ENCODE results near the gene GUCD1.

The GUCD1 gene

GRCh38 chr22:24529898-24530297 lies 25.0 kb downstream of the GUCD1 start:
- no peak for DNase-seq (ENCODE audit: low read depth, low spot score)

GRCh38 chr22:24526191-24526590 lies 28.7 kb downstream of the GUCD1 start:
- no peak for DNase-seq (ENCODE audit: low read depth, low spot score)

- DNase-seq (ENCODE audit: low read depth, low spot score): peak; percentile 57
These were observed 29.4 kb downstream of the GUCD1 start for GRCh38 chr22:24525416-24526037.

- DNase-seq (ENCODE audit: low read depth, low spot score): no peak
These were observed 31.1 kb downstream of the GUCD1 start for GRCh38 chr22:24523873-24524272.

GRCh38 chr22:24521791-24522245 lies 33.1 kb downstream of the GUCD1 start:
- DNase-seq (ENCODE audit: low read depth, low spot score): no peak

- DNase-seq (ENCODE audit: low read depth, low spot score): no peak
These were observed 35.4 kb downstream of the GUCD1 start for GRCh38 chr22:24519496-24519895.

GRCh38 chr22:24518771-24519485 lies 36.0 kb downstream of the GUCD1 start:
- DNase-seq (ENCODE audit: low read depth, low spot score): no peak

- no peak for DNase-seq (ENCODE audit: low read depth, low spot score)
These were observed 36.7 kb downstream of the GUCD1 start for GRCh38 chr22:24518228-24518627.

- no peak for DNase-seq (ENCODE audit: low read depth, low spot score)
These were observed 37.5 kb downstream of the GUCD1 start for GRCh38 chr22:24517446-24517845.

GRCh38 chr22:24516301-24516737 lies 38.6 kb downstream of the GUCD1 start:
- DNase-seq (ENCODE audit: low read depth, low spot score): no peak

- no peak for DNase-seq (ENCODE audit: low read depth, low spot score)
These were observed 40.0 kb downstream of the GUCD1 start for GRCh38 chr22:24515027-24515338.

GRCh38 chr22:24514241-24515026 lies 40.5 kb downstream of the GUCD1 start:
- no peak for DNase-seq (ENCODE audit: low read depth, low spot score)

- no peak for DNase-seq (ENCODE audit: low read depth, low spot score)
These were observed 41.3 kb downstream of the GUCD1 start for GRCh38 chr22:24513378-24514240.

GRCh38 chr22:24512043-24512442 lies 42.9 kb downstream of the GUCD1 start:
- DNase-seq (ENCODE audit: low read depth, low spot score): no peak

GRCh38 chr22:24510637-24511625 lies 44.0 kb downstream of the GUCD1 start:
- DNase-seq (ENCODE audit: low read depth, low spot score): no peak

GRCh38 chr22:24507716-24508115 lies 47.2 kb downstream of the GUCD1 start:
- no peak for DNase-seq (ENCODE audit: low read depth, low spot score)

- no peak for DNase-seq (ENCODE audit: low read depth, low spot score)
These were observed 48.0 kb downstream of the GUCD1 start for GRCh38 chr22:24506802-24507438.

GRCh38 chr22:24504956-24505736 lies 49.8 kb downstream of the GUCD1 start:
- no peak for DNase-seq (ENCODE audit: low read depth, low spot score)

- DNase-seq (ENCODE audit: low read depth, low spot score): no peak
These were observed 50.4 kb downstream of the GUCD1 start for GRCh38 chr22:24504540-24504939.
